H9 (cell line): Measurements from ENCODE around the gene CRYBA1. TPM values are rescaled to one million over a fixed set of nuclear protein-coding genes. Genes with fewer than 3 reads are reported as not detected.

Experiments
- DNase-seq: peaks from one replicate; pipeline ENCODE4 v3.0.0-alpha.2; 2017
- H2AFZ ChIP-seq: one replicate; pipeline ENCODE4 v1.6.1; 2013; ENCODE audit warnings: mild to moderate bottlenecking, low read length, control low read depth, moderate library complexity
- H2AK5ac ChIP-seq: 2 replicates; pipeline ENCODE4 v1.6.1; 2013; ENCODE audit warnings: low read length, control low read depth, mixed read lengths; ENCODE audit not compliant: insufficient read length
- H2BK120ac ChIP-seq: one replicate; pipeline ENCODE4 v1.6.1; 2013; ENCODE audit warnings: low read depth, mild to moderate bottlenecking, low read length, control low read depth, inconsistent platforms; ENCODE audit not compliant: poor library complexity, severe bottlenecking
- H2BK12ac ChIP-seq: 2 replicates; pipeline ENCODE4 v1.6.1; 2013; ENCODE audit warnings: low read length, control low read depth, mixed read lengths, low read depth; ENCODE audit not compliant: insufficient read length
- H2BK15ac ChIP-seq: 2 replicates; pipeline ENCODE4 v1.6.1; 2013; ENCODE audit warnings: low read depth, low read length, control low read depth
- H2BK20ac ChIP-seq: one replicate; pipeline ENCODE4 v1.6.1; 2013; ENCODE audit warnings: low read depth, mild to moderate bottlenecking, low read length, control low read depth, inconsistent platforms; ENCODE audit not compliant: poor library complexity, severe bottlenecking
- H2BK5ac ChIP-seq: 2 replicates; pipeline ENCODE4 v1.6.1; 2013; ENCODE audit warnings: low read length, control low read depth, mixed read lengths; ENCODE audit not compliant: insufficient read length
- H3K14ac ChIP-seq: 2 replicates; pipeline ENCODE4 v1.6.1; 2013; ENCODE audit warnings: low read length, control low read depth; ENCODE audit not compliant: insufficient read depth
- H3K18ac ChIP-seq: 2 replicates; pipeline ENCODE4 v1.6.1; 2013; ENCODE audit warnings: low read depth, mild to moderate bottlenecking, mixed read lengths, low read length, control low read depth; ENCODE audit not compliant: insufficient read length
- H3K23ac ChIP-seq: 2 replicates; pipeline ENCODE4 v1.6.1; 2013; ENCODE audit warnings: low read length, control low read depth, mixed read lengths, low read depth; ENCODE audit not compliant: insufficient read length
- H3K23me2 ChIP-seq: 2 replicates; pipeline ENCODE4 v1.6.1; 2013; ENCODE audit warnings: low read depth, mild to moderate bottlenecking, mixed read lengths, low read length, control low read depth; ENCODE audit not compliant: insufficient read length, poor library complexity, severe bottlenecking
- H3K27ac ChIP-seq: 2 replicates; pipeline ENCODE4 v1.5.1; 2013; ENCODE audit warnings: low read length, control low read depth, mixed read lengths, low read depth; ENCODE audit not compliant: insufficient read length
- H3K27me3 ChIP-seq: 2 replicates; pipeline ENCODE4 v1.6.1; 2013; ENCODE audit warnings: low read length, control low read depth, inconsistent platforms; ENCODE audit not compliant: insufficient read depth
- H3K4ac ChIP-seq: 2 replicates; pipeline ENCODE4 v1.6.1; 2013; ENCODE audit warnings: low read depth, mild to moderate bottlenecking, control low read depth, inconsistent platforms, low read length, moderate library complexity
- H3K4me1 ChIP-seq: 2 replicates; pipeline ENCODE4 v1.6.1; 2013; ENCODE audit warnings: low read length, control low read depth, inconsistent platforms; ENCODE audit not compliant: insufficient read depth
- H3K4me2 ChIP-seq: 2 replicates; pipeline ENCODE4 v1.6.1; 2013; ENCODE audit warnings: low read length, control low read depth, mixed read lengths; ENCODE audit not compliant: insufficient read length, insufficient read depth
- H3K56ac ChIP-seq: 2 replicates; pipeline ENCODE4 v1.6.1; 2013; ENCODE audit warnings: low read depth, mild to moderate bottlenecking, mixed read lengths, low read length, control low read depth; ENCODE audit not compliant: insufficient read length
- H3K79me1 ChIP-seq: 2 replicates; pipeline ENCODE4 v1.6.1; 2013; ENCODE audit warnings: low read depth, mild to moderate bottlenecking, moderate library complexity, low read length, control low read depth, inconsistent platforms; ENCODE audit not compliant: insufficient read depth, poor library complexity, severe bottlenecking
- H3K79me2 ChIP-seq: 2 replicates; pipeline ENCODE4 v1.6.1; 2013; ENCODE audit warnings: low read length, control low read depth, inconsistent platforms; ENCODE audit not compliant: insufficient read depth
- H3K9ac ChIP-seq: 2 replicates; pipeline ENCODE4 v1.6.1; 2013; ENCODE audit warnings: low read length, control low read depth, mixed read lengths; ENCODE audit not compliant: insufficient read length; ENCODE audit errors: extremely low read depth
- H3K9me3 ChIP-seq: one replicate; pipeline ENCODE4 v1.6.1; 2013; ENCODE audit warnings: low read depth, low read length, inconsistent platforms; ENCODE audit not compliant: control insufficient read depth
- H3T11ph ChIP-seq: one replicate; pipeline ENCODE4 v1.6.1; 2013; ENCODE audit warnings: mild to moderate bottlenecking, low read length, control low read depth, inconsistent platforms
- H4K20me1 ChIP-seq: one replicate; pipeline ENCODE4 v1.6.1; 2013; ENCODE audit not compliant: control insufficient read depth, insufficient read length, insufficient read depth
- H4K5ac ChIP-seq: 2 replicates; pipeline ENCODE4 v1.6.1; 2013; ENCODE audit warnings: low read depth, mild to moderate bottlenecking, mixed read lengths, low read length, control low read depth; ENCODE audit not compliant: insufficient read length
- H4K8ac ChIP-seq: replicated peaks from 2 replicates; pipeline ENCODE4 v1.6.1; 2013; ENCODE audit warnings: low read length, control low read depth, mixed read lengths, low read depth; ENCODE audit not compliant: insufficient read length
- H4K91ac ChIP-seq: 2 replicates; pipeline ENCODE4 v1.6.1; 2013; ENCODE audit warnings: low read depth, mild to moderate bottlenecking, moderate library complexity, mixed read lengths, low read length, control low read depth; ENCODE audit not compliant: insufficient read length
- H3K27ac Mint-ChIP-seq, 3 experiments: 2 replicates in 2 of 3; 3 replicates in 1 of 3; pipeline ENCODE4 v1.8.0; 2020 to 2021; ENCODE audit warnings: mixed read lengths in 3 of 3, mild to moderate bottlenecking in 1 of 3, moderate library complexity in 1 of 3
- H3K27me3 Mint-ChIP-seq: 2 replicates; pipeline ENCODE4 v1.8.0; 2021; ENCODE audit warnings: low read depth, mild to moderate bottlenecking, moderate library complexity, mixed read lengths
- H3K36me3 Mint-ChIP-seq, 3 experiments: 2 replicates in 2 of 3; 3 replicates in 1 of 3; pipeline ENCODE4 v1.8.0; 2020 to 2021; ENCODE audit warnings: low read depth in 3 of 3, mixed read lengths in 3 of 3; ENCODE audit not compliant: insufficient read depth in 1 of 3
- H3K4me1 Mint-ChIP-seq, 2 experiments: 2 replicates each; pipeline ENCODE4 v1.8.0; 2020; ENCODE audit warnings: mixed read lengths in 2 of 2
- H3K4me3 Mint-ChIP-seq, 2 experiments: 2 replicates in 1 of 2; 3 replicates in 1 of 2; pipeline ENCODE4 v1.8.0; 2020 to 2021; ENCODE audit warnings: mild to moderate bottlenecking in 2 of 2, mixed read lengths in 2 of 2, moderate library complexity in 1 of 2
- H3K9me3 Mint-ChIP-seq, 2 experiments: 2 replicates in 1 of 2; 3 replicates in 1 of 2; pipeline ENCODE4 v1.8.0; 2020; ENCODE audit warnings: mild to moderate bottlenecking in 2 of 2, mixed read lengths in 2 of 2, moderate library complexity in 1 of 2
- WGBS: extraction: QIAGEN DNeasy Blood & Tissue Kit; methylation state at CpG from one replicate; pipeline ENCODE4 v1.1.7; 2013; ENCODE audit warnings: missing lambda C conversion rate, low lambda C conversion rate, mixed read lengths; ENCODE audit not compliant: insufficient read length; ENCODE audit errors: extremely low coverage; 5-methylcytosine and 5-hydroxymethylcytosine counted together
- total RNA-seq: library from RNA; stranded (reverse); gene quantifications from 2 replicates; pipeline ENCODE4 v1.2.1, GENCODE V29; 2021
- TF ChIP-seq, protein P1 (sequence below): fragments of 200-600 bp; sonication (generic); conservative IDR thresholded peaks from 3 replicates; pipeline ENCODE4 v1.8.0; 2021; ENCODE audit warnings: antibody characterized with exemption, mild to moderate bottlenecking

CRYBA1 gene
- total RNA-seq, 1 experiment from 2014 or later: not detected

GRCh38 chr17:29247219-29247618 is 560 bp downstream of the CRYBA1 start:
- H3K4ac ChIP-seq: no peak overlapping the region
- peak overlapping the region in 1 of 3 experiments; percentile 34; a peak in 1 of 7 replicates for H3K27ac Mint-ChIP-seq
- no peak overlapping the region for H4K91ac ChIP-seq
- H3T11ph ChIP-seq: no peak overlapping the region
- no peak overlapping the region for H2AK5ac ChIP-seq
- H3K79me2 ChIP-seq: no peaks in the 10 kb centered on the region
- H3K4me3 Mint-ChIP-seq: no peak overlapping the region
- no peaks in the 10 kb centered on the region for H3K9me3 Mint-ChIP-seq
- H2BK15ac ChIP-seq: no peak overlapping the region
- H3K4me1 Mint-ChIP-seq: peaks cover 10 to 16% of the 10 kb centered on the region in 2 experiments
- no peak overlapping the region for H3K18ac ChIP-seq
- H3K27me3 ChIP-seq: no peaks in the 10 kb centered on the region
- no peak overlapping the region for H4K8ac ChIP-seq
- H3K27me3 Mint-ChIP-seq: no peaks in the 10 kb centered on the region
- H3K36me3 Mint-ChIP-seq: no peaks in the 10 kb centered on the region
- no peak overlapping the region for H3K14ac ChIP-seq
- H2BK120ac ChIP-seq: no peak overlapping the region
- WGBS: no CpG with 5 or more reads among the region's 2 CpGs
- no peaks in the 10 kb centered on the region for H3K79me1 ChIP-seq
- no peaks in the 10 kb centered on the region for H3K23me2 ChIP-seq
- DNase-seq: no peak
- no peak overlapping the region for H3K23ac ChIP-seq
- no peaks in the 10 kb centered on the region for H3K4me1 ChIP-seq
- H2BK20ac ChIP-seq: no peak overlapping the region
- no peaks in the 10 kb centered on the region for H3K9me3 ChIP-seq
- no peak overlapping the region for H4K5ac ChIP-seq
- no peak overlapping the region for H3K9ac ChIP-seq
- no peak overlapping the region for H2BK5ac ChIP-seq
- no peak overlapping the region for H3K56ac ChIP-seq
- no peak overlapping the region for H3K4me2 ChIP-seq
- no peak overlapping the region for H3K27ac ChIP-seq
- no peak overlapping the region for H2BK12ac ChIP-seq
- H4K20me1 ChIP-seq: no peaks in the 10 kb centered on the region
- TF ChIP-seq, protein P1, sequence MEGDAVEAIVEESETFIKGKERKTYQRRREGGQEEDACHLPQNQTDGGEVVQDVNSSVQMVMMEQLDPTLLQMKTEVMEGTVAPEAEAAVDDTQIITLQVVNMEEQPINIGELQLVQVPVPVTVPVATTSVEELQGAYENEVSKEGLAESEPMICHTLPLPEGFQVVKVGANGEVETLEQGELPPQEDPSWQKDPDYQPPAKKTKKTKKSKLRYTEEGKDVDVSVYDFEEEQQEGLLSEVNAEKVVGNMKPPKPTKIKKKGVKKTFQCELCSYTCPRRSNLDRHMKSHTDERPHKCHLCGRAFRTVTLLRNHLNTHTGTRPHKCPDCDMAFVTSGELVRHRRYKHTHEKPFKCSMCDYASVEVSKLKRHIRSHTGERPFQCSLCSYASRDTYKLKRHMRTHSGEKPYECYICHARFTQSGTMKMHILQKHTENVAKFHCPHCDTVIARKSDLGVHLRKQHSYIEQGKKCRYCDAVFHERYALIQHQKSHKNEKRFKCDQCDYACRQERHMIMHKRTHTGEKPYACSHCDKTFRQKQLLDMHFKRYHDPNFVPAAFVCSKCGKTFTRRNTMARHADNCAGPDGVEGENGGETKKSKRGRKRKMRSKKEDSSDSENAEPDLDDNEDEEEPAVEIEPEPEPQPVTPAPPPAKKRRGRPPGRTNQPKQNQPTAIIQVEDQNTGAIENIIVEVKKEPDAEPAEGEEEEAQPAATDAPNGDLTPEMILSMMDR: no peak
- H2AFZ ChIP-seq: no peak overlapping the region
